Nucleus accumbens (tissue), 56 donors: ENCODE results near the gene UGT1A8.
"Not testable (repeated sequence)": the region's sequence is repeated elsewhere in the genome, so short reads cannot be mapped to it uniquely, and the experiment has no call there.

Experiments used
- DNase-seq, 56 donors: peaks; one replicate each; lab custom pipeline; 2025; lab: John Stamatoyannopoulos, UW

UGT1A8 gene

DNA sequence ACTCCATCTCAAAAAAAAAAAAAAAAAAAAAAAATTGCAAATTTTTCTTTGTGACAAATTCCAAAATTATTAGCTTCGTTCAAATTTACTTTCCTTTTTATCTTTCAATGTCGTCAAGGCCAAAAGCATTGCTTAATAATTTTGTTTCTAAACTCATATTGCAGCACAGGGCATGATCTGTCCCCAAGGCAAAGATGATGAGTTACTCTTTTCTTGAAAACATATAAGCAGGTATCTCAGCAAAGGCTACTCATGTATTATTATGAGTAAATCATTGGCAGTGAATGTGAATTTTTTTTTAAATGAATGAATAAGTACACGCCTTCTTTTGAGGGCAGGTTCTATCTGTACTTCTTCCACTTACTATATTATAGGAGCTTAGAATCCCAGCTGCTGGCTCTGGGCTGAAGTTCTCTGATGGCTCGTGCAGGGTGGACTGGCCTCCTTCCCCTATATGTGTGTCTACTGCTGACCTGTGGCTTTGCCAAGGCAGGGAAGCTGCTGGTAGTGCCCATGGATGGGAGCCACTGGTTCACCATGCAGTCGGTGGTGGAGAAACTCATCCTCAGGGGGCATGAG lies 64.2 kb downstream of the UGT1A8 start, which contains the start of gene UGT1A7:
TSS of gene UGT1A7 (plus strand) at position 381 of the 579 bp plus-strand sequence. CDS start at position 418, 37 bp downstream.
- DNase-seq = no peak

- no peak for DNase-seq
Measured at GRCh38 chr2:233684640-233685039, 67.2 kb downstream of the UGT1A8 start.

- DNase-seq = no peak
Measured at GRCh38 chr2:233686928-233687327, 69.5 kb downstream of the UGT1A8 start.

GRCh38 chr2:233688341-233688740 lies 70.9 kb downstream of the UGT1A8 start:
- DNase-seq = no peak

DNA sequence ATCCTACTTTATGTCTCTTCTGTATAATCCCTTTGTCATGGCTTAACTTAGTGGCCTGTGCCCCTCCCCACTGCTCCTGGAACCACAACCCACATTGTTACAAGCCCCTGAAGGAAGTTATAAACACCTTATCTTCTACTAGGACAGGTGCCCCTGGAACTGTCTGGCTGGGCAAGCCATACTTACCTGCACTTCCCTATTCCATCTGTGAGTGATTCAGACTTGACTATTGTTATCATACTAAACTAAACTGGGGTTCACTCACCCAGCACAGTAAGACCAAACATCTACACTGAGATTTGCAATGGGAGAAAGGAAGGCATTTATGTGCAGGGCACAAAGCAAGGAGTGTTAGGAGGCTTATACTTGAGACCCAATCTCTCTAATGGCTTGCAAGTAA lies 71.6 kb downstream of the UGT1A8 start:
- no peak for DNase-seq

DNA sequence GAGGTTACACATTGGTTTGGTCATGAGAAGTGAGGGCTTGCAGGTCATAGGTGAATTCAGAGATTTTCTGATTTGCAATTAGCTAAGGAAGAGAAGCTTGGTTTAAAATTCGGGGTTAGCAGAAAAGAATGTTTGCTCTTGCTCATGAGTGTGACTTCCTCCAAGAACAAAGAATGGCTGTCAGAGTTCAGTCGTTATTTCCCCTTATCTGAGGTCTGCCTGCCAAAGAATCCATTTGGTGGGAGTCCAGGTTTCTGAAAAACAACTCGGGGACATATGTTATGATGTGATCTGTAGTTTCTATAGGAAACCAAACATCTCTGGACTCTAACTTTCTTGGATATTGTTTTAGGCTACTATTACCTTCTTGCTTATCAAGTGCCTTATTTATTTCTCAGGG lies 72.1 kb downstream of the UGT1A8 start:
- DNase-seq = no peak

DNA sequence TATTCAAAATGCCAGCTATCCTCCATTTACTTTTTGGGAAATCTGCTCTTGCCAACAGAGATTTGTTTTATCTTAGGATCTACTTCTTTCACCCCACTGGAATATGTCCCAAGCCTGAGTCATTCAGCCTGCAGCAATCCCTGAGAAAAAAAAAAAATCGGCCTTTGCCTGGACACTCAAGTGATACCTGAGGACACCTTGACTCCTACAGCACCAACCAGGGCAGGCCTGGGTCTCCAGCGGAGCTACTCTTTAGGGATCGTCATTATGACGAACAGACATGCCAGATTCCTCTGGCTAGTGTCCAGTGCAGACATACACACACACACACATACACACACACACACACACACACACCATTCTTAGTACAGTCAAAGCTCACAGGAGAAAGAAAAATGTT lies 73.0 kb downstream of the UGT1A8 start:
- DNase-seq = no peak

DNA sequence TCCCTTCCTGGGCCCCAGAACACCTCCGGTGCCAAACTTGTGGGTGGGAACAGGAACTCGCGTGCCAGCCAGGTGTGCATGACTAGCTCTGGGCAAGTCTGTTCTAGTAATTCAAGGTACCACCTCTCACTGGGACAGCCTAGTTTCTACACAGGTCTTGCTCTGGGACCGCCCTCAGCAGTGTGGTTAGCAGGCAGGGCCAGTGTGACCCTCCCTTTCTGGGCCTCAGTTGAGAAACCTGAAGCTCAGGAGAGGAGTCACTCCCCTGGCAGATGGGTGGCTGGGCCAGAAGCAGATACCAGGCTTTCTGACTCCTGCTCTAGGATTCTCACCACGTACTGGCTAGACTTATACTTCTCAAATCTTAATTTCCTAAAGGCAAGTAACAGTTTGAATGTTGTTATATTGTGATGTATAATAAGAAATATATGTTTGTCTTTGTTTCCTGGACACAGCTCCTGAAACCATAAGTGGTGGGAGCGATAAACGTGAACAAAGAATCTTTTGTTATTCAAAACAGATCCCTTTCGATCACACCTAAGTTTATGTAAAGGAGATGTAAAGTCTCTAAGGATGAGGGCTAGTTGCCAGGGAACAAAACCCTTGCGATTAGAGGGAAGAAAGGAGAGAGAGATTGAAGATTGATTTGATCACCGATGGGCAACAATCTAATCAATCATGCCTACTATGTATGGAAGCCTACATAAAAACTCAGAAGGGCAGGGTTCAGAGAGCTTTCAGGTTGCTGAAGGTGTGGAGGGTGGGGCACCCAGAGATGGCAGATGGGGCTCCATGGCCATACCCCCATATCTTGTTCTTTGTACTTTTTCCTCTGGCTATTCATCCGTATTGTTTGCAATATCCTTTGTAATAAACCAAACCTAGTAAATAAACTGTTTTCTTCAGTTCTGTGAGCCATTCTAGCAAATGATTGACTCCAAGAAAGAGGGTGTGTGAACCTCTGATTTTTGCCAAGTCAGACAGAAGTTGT lies 74.3 kb downstream of the UGT1A8 start:
- no peak for DNase-seq

DNA sequence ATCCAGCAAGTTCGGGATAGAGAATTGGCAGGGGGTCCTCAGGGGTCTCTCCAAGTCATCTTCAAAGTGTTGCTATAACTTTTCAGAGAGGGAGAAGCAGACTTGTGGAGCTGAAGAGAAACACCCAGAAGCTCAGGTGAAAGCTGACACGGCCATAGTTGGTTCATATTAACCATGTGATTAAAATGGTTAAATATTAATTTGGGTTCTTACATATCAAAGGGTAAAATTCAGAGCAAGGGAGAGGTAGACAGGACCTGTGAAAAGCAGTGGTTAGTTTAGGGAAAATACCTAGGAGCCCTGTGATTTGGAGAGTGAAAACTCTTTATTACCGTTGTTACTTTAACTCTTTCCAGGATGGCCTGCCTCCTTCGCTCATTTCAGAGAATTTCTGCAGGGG lies 75.2 kb downstream of the UGT1A8 start, which contains the start of gene UGT1A6:
TSS of gene UGT1A6 (plus strand) at position 243 of the 400 bp plus-strand sequence. CDS start at position 358, 115 bp downstream.
- DNase-seq = no peak

DNA sequence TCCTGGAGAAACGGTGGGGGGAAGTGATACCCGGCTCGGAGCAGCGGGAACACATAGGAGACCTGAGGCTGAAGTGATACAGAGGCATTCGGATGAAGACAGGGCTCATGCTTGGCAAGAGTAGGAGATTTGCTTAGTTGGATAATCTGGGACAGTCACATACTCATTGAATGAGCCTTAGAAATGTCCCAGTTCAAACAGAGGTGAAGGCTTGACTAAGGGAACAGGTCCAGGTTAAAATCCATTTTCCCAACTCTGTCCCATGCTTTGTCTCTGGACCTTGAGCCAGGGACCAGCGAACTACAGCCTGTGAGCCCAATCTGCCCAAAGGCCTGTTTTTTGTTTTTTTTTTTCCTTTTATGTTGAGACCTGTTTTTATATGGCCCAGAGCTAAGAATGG lies 76.5 kb downstream of the UGT1A8 start:
- DNase-seq = no peak

GRCh38 chr2:233698740-233699139 lies 81.3 kb downstream of the UGT1A8 start:
- no peak for DNase-seq

- no peak for DNase-seq
Measured at GRCh38 chr2:233699424-233700027, 82.1 kb downstream of the UGT1A8 start.

DNA sequence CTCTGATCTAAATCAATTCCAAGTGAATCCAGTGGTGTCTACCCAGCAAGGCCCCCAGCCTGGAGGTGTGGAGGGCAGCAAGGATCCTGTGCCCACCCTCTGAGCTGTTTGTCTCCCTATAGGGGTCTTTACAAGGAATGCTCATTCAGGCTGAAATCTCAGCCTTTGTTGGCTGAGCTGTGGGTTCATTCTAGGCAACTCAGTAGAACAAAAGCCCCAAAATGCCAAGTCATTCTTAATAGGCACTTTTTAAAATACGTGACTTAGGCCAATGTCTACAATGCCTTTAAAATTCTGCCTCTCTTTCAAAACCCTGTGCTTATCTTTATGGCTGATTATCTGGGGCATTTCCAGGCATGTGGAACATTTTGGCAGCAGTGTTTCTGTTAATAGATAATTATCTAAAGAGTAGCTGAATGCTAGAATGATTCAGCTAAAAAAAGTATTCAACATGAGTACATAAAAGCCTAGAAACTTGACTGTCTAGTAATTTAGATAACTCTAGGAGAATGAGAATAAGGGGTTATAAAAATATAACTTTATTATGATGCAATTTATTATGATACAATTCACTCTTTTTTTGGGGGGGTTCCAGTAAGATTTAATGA lies 82.7 kb downstream of the UGT1A8 start:
- DNase-seq = no peak

DNA sequence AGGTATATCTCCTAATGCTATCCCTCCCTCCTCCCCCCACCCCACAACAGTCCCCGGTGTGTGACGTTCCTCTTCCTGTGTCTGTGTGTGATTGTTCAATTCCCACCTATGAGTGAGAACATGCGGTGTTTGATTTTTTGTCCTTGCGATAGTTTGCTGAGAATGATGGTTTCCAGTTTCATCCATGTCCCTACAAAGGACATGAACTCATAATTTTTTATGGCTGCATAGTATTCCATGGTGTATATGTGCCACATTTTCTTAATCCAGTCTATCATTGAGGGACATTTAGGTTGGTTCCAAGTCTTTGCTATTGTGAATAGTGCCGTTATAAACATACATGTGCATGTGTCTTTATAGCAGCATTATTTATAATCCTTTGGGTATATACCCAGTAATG lies 83.4 kb downstream of the UGT1A8 start:
- DNase-seq = not testable (repeated sequence)

DNA sequence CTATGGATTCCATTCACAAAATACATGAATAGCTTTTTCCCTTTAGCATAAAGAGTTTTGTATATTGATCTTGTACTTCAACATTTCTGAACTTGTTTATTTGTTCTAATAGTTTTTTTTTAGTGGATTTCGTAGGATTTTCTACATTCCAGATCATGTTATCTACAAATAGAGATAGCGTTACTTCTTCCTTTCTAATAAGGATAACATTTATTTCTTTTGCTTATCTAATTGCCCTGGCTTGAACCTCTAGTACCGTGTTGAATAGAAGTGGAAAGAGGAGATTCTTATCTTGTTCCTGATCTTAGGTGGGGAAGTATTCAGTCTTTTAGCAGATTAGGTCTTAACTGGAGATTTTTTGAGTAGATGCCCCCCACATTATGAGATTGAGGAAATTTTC lies 84.8 kb downstream of the UGT1A8 start:
- DNase-seq = no peak

DNA sequence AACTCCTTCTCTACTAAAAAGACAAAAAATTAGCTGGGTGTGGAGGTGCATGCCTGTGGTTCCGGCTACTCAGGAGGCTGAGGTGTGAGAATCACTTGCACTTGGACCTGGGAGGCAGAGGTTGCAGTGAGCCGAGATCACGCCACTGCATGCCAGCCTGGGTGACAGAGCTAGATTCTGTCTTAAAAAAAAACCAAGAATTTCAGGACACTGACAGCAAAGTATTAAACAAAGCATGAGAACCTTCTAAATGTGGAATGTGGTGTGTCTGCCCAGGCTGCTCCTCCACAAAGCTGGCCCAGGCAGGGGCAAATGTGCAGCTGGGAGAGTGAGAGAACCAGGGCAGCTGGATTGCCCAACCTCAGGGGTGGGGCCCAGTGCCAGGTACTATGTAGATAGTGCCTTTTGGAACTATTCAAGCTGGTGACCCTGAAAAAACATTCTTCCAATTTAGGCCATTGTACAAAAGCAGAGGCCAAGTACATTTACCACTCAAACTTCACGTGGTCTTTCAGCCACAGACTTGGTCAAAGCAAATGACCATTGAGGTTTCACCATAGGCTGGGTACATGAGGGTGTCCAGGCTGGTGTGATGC lies 88.6 kb downstream of the UGT1A8 start:
- DNase-seq = no peak

GRCh38 chr2:233706720-233707119 lies 89.3 kb downstream of the UGT1A8 start:
- no peak for DNase-seq

DNA sequence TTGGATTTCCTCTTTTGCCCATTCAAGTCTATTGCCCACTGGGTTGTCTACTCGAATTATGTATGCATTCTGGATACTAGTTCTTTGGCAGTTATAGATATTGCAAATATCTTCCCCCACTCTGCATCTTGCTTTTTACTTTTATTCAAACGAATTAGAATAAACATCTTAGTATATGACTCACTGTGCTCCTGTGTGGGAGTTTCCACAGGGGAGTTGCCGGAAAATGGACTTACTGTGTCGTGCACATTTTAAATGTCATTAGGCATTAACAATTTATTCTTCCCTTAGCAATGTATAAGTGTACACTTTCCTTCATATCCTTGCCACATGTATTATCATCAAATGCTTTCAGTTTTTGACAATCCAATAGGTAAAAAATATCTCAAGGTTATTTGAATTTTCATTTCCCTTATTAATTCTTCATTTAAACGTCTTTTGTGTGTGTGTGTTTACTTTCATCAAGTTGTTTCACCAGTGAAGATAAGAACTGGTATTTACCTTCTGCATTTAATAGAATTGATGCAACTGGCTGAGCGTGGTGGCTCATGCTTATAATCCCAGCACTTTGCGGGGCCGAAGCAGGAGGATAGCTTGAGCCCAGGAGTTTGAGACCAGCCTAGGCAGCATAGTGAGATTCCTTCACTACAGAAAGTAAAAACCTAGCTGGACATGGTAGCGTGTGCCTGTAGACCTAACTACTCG lies 90.7 kb downstream of the UGT1A8 start:
- no peak for DNase-seq

- no peak for DNase-seq
Measured at GRCh38 chr2:233708942-233709341, 91.5 kb downstream of the UGT1A8 start.
